ENCODE measurements around the gene LBX1. TPM values are rescaled to one million over a fixed set of nuclear protein-coding genes. Genes with fewer than 3 reads are reported as not detected.

LBX1 gene
- total RNA-seq, 1 donor from 2014 or later: not detected

GRCh38 chr10:101260764-101261481, 31.7 kb upstream of the LBX1 start:
- DNase-seq (ENCODE audit: low spot score): no peak
- H3K36me3 Mint-ChIP-seq (ENCODE audit: low read depth): no peaks in the 10 kb centered on the region
- no peak overlapping the region for H3K27ac Mint-ChIP-seq
- no peaks in the 10 kb centered on the region for H3K9me3 Mint-ChIP-seq
- no peak overlapping the region for H3K4me3 Mint-ChIP-seq
- peaks cover 24% of the 10 kb centered on the region for H3K27me3 Mint-ChIP-seq (ENCODE audit: insufficient read depth)
- intact Hi-C loops (cut with micrococcal nuclease): no loop called here
- H3K4me1 Mint-ChIP-seq (ENCODE audit: low read depth): no peaks in the 10 kb centered on the region

GRCh38 chr10:101258179-101258885, 29.1 kb upstream of the LBX1 start:
- Mint-ChIP-seq H3K9me3 (no peaks in the 10 kb centered on the region), H3K4me1 (ENCODE audit: low read depth) (no peaks in the 10 kb centered on the region), H3K4me3 (no peak overlapping the region), H3K36me3 (ENCODE audit: low read depth) (no peaks in the 10 kb centered on the region), H3K27ac (no peak overlapping the region), H3K27me3 (ENCODE audit: insufficient read depth) (peaks cover 22% of the 10 kb centered on the region)
- DNase-seq (ENCODE audit: low spot score): no peak
- intact Hi-C loops (cut with micrococcal nuclease): no loop called here

- Mint-ChIP-seq H3K27ac (no peak overlapping the region), H3K4me3 (no peak overlapping the region), H3K27me3 (ENCODE audit: insufficient read depth) (peaks cover 19% of the 10 kb centered on the region), H3K36me3 (ENCODE audit: low read depth) (no peaks in the 10 kb centered on the region), H3K9me3 (no peaks in the 10 kb centered on the region), H3K4me1 (ENCODE audit: low read depth) (no peaks in the 10 kb centered on the region)
- intact Hi-C loops (cut with micrococcal nuclease): no loop called here
- DNase-seq (ENCODE audit: low spot score): no peak
Measured at GRCh38 chr10:101257491-101257890, 28.2 kb upstream of the LBX1 start.

- Mint-ChIP-seq H3K27ac (no peak overlapping the region), H3K27me3 (ENCODE audit: insufficient read depth) (peaks cover 17% of the 10 kb centered on the region), H3K36me3 (ENCODE audit: low read depth) (no peaks in the 10 kb centered on the region), H3K9me3 (no peaks in the 10 kb centered on the region), H3K4me1 (ENCODE audit: low read depth) (no peaks in the 10 kb centered on the region), H3K4me3 (no peak overlapping the region)
- intact Hi-C loops (cut with micrococcal nuclease): no loop called here
- no peak for DNase-seq (ENCODE audit: low spot score)
Measured at GRCh38 chr10:101257084-101257483, 27.8 kb upstream of the LBX1 start.

- no peak for DNase-seq (ENCODE audit: low spot score)
- no peak overlapping the region for H3K27ac Mint-ChIP-seq
- H3K9me3 Mint-ChIP-seq: no peaks in the 10 kb centered on the region
- intact Hi-C loops (cut with micrococcal nuclease): no loop called here
- no peaks in the 10 kb centered on the region for H3K36me3 Mint-ChIP-seq (ENCODE audit: low read depth)
- no peaks in the 10 kb centered on the region for H3K4me1 Mint-ChIP-seq (ENCODE audit: low read depth)
- H3K4me3 Mint-ChIP-seq: no peak overlapping the region
- H3K27me3 Mint-ChIP-seq (ENCODE audit: insufficient read depth): peaks cover 17% of the 10 kb centered on the region
Measured at GRCh38 chr10:101256387-101256786, 27.1 kb upstream of the LBX1 start.

GRCh38 chr10:101250136-101250535, 20.9 kb upstream of the LBX1 start:
- DNase-seq (ENCODE audit: low spot score): no peak
- no peaks in the 10 kb centered on the region for H3K4me1 Mint-ChIP-seq (ENCODE audit: low read depth)
- H3K27me3 Mint-ChIP-seq (ENCODE audit: insufficient read depth): peaks cover 25% of the 10 kb centered on the region
- no peak overlapping the region for H3K27ac Mint-ChIP-seq
- intact Hi-C loops (cut with micrococcal nuclease): no loop called here
- H3K9me3 Mint-ChIP-seq: no peaks in the 10 kb centered on the region
- H3K4me3 Mint-ChIP-seq: no peak overlapping the region
- H3K36me3 Mint-ChIP-seq (ENCODE audit: low read depth): no peaks in the 10 kb centered on the region

- H3K4me3 Mint-ChIP-seq: no peak overlapping the region
- no peak overlapping the region for H3K27ac Mint-ChIP-seq
- DNase-seq (ENCODE audit: low spot score): no peak
- H3K4me1 Mint-ChIP-seq (ENCODE audit: low read depth): no peaks in the 10 kb centered on the region
- no peaks in the 10 kb centered on the region for H3K9me3 Mint-ChIP-seq
- no peaks in the 10 kb centered on the region for H3K36me3 Mint-ChIP-seq (ENCODE audit: low read depth)
- H3K27me3 Mint-ChIP-seq (ENCODE audit: insufficient read depth): peaks cover 30% of the 10 kb centered on the region
- intact Hi-C loops (cut with micrococcal nuclease): no loop called here
Measured at GRCh38 chr10:101249171-101249581, 19.9 kb upstream of the LBX1 start.

GRCh38 chr10:101246639-101247038, 17.4 kb upstream of the LBX1 start:
- Mint-ChIP-seq H3K4me3 (no peak overlapping the region), H3K36me3 (ENCODE audit: low read depth) (no peaks in the 10 kb centered on the region), H3K27ac (no peak overlapping the region), H3K4me1 (ENCODE audit: low read depth) (no peaks in the 10 kb centered on the region), H3K9me3 (no peaks in the 10 kb centered on the region), H3K27me3 (ENCODE audit: insufficient read depth) (peaks cover 29% of the 10 kb centered on the region)
- DNase-seq (ENCODE audit: low spot score): no peak
- intact Hi-C loops (cut with micrococcal nuclease): no loop called here

- Mint-ChIP-seq H3K9me3 (no peaks in the 10 kb centered on the region), H3K27ac (no peak overlapping the region), H3K36me3 (ENCODE audit: low read depth) (no peaks in the 10 kb centered on the region), H3K27me3 (ENCODE audit: insufficient read depth) (peaks cover 46% of the 10 kb centered on the region), H3K4me1 (ENCODE audit: low read depth) (no peaks in the 10 kb centered on the region), H3K4me3 (no peak overlapping the region)
- intact Hi-C loops (cut with micrococcal nuclease): no loop called here
- DNase-seq (ENCODE audit: low spot score): no peak
Measured at GRCh38 chr10:101244321-101245050, 15.2 kb upstream of the LBX1 start.

GRCh38 chr10:101241840-101242707, 12.8 kb upstream of the LBX1 start:
- intact Hi-C loops (cut with micrococcal nuclease): no loop called here
- H3K27ac Mint-ChIP-seq: no peak overlapping the region
- H3K9me3 Mint-ChIP-seq: no peaks in the 10 kb centered on the region
- no peak for DNase-seq (ENCODE audit: low spot score)
- no peak overlapping the region for H3K4me3 Mint-ChIP-seq
- H3K4me1 Mint-ChIP-seq (ENCODE audit: low read depth): peaks cover 5% of the 10 kb centered on the region
- H3K27me3 Mint-ChIP-seq (ENCODE audit: insufficient read depth): peaks cover 56% of the 10 kb centered on the region
- H3K36me3 Mint-ChIP-seq (ENCODE audit: low read depth): peaks cover 2% of the 10 kb centered on the region

GRCh38 chr10:101238732-101239105, 9.5 kb upstream of the LBX1 start:
- no peak for DNase-seq (ENCODE audit: low spot score)
- H3K27me3 Mint-ChIP-seq (ENCODE audit: insufficient read depth): peaks cover 67% of the 10 kb centered on the region
- H3K4me3 Mint-ChIP-seq: no peak overlapping the region
- no peaks in the 10 kb centered on the region for H3K9me3 Mint-ChIP-seq
- no peak overlapping the region for H3K27ac Mint-ChIP-seq
- peaks cover 9% of the 10 kb centered on the region for H3K4me1 Mint-ChIP-seq (ENCODE audit: low read depth)
- peaks cover 2% of the 10 kb centered on the region for H3K36me3 Mint-ChIP-seq (ENCODE audit: low read depth)
- intact Hi-C loops (cut with micrococcal nuclease): loop anchor here (5.0 kb wide), 1 partner anchor 54 kb away; no protein-coding TSS in a partner anchor

- intact Hi-C loops (cut with micrococcal nuclease): loop anchor here (1.0 to 5.0 kb wide), 3 partner anchors 11 to 54 kb away; no protein-coding TSS in a partner anchor
- no peak overlapping the region for H3K27ac Mint-ChIP-seq
- H3K36me3 Mint-ChIP-seq (ENCODE audit: low read depth): peaks cover 2% of the 10 kb centered on the region
Measured at GRCh38 chr10:101237982-101238731, 8.9 kb upstream of the LBX1 start.

More at GRCh38 chr10:101237982-101238731, 8.9 kb upstream of the LBX1 start:
- H3K4me1 Mint-ChIP-seq (ENCODE audit: low read depth): peaks cover 9% of the 10 kb centered on the region
- H3K27me3 Mint-ChIP-seq (ENCODE audit: insufficient read depth): peaks cover 71% of the 10 kb centered on the region
- no peak for DNase-seq (ENCODE audit: low spot score)
- H3K4me3 Mint-ChIP-seq: no peak overlapping the region
- H3K9me3 Mint-ChIP-seq: no peaks in the 10 kb centered on the region

Measured in activated T-helper 1 cell treated with anti-CD3 and anti-CD28 coated beads, Interleukin-12 subunit alpha, Interleukin-12 subunit beta, Interleukin-2, Interleukin-4 antibody, amounts not matched to agents 30 ng/mL and 10 ng/mL and 1 ng/mL, durations not matched to agents 14 hours and 24 hours and 36 hours (primary cell).